Stimulated activated CD8-positive, alpha-beta memory T cell treated with anti-CD3 and anti-CD28 coated beads, Interleukin-4, amount 100 ng/mL, for 4 hours (primary cell): ENCODE measurements around the gene CLCA2.
"Not testable (repeated sequence)": the region's sequence is repeated elsewhere in the genome, so short reads cannot be mapped to it uniquely, and the experiment has no call there.

Source experiments
- DNase-seq, 2 donors: peaks; one replicate each; pipeline ENCODE4 v3.0.0-alpha.2; 2020; ENCODE audit warnings: low read depth in 2 of 2, low spot score in 1 of 2

Gene CLCA2

DNA sequence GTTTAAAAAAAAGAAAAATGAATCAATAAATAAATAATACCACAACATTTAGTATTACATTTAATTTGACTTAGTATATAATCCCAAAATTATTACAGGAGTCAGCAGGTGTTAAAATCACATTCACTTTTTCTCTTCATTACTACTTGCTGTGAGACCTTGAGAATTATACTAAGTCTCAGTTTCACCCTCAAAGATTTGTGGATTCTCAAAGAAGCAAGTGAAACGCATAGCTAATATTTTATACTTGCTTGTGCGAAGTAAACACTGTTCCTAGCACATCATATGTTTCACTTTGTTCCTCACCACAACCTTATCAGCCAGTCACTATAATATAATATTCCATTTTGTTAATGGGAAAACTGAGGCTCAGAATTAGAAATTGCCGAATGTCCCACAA, 48.8 kb downstream of the CLCA2 start:
- no peak for DNase-seq

DNA sequence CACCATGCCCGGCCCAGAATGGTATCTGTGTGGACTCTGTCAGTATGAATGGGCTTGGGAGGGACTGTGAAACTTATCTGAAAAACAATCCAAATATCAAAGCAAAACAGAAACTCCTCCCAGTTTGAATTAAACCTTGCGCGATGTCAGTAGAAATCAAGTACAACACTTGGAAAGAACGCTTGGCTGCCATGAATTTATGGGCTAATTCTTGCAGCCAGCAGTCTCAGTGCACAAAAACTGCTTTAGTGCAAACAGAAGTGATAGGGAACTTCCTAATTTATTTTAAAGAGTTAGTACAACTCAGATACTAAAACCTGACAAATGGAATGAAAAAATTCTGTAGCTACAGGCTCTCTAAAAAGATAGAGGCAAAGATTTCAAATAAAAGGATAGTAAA, 53.3 kb downstream of the CLCA2 start:
- DNase-seq = no peak

- no peak for DNase-seq
These were observed 53.7 kb downstream of the CLCA2 start for GRCh38 chr1:86477682-86478081.

DNA sequence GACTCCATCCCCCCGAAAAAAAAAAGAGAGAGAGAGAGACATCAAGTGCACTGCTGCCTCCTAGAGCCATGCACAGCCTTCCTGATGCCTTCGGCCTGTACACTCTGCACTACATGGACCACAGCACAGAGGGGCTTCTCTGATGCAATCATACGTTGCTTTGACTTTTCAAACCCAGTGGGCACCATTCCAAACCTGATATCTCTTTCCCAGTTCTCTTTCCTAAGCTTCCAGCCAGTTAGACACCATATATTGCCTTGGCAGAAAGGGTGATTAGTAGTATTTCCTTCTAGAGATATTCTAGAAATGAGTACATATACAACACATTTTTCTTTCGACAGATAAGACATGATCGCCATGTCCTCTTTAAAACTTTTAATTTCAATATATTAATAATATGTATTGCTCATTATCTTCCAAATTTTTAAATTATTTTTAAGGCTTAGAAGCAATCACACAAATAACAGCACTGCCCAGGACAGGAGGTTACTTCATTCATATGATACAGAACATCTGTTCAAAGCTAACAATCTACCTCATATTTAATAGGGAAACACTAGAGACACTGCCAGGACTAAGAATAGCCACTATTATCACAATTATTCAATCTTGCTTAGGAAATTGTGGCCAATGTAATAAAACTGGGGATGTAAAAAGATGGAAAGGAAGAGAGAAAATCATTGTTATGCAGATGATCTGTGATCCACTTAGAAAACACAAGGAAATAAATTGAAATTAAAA, 54.6 kb downstream of the CLCA2 start:
- DNase-seq = no peak

- no peak for DNase-seq
These were observed 58.0 kb downstream of the CLCA2 start for GRCh38 chr1:86481966-86482365.

DNA sequence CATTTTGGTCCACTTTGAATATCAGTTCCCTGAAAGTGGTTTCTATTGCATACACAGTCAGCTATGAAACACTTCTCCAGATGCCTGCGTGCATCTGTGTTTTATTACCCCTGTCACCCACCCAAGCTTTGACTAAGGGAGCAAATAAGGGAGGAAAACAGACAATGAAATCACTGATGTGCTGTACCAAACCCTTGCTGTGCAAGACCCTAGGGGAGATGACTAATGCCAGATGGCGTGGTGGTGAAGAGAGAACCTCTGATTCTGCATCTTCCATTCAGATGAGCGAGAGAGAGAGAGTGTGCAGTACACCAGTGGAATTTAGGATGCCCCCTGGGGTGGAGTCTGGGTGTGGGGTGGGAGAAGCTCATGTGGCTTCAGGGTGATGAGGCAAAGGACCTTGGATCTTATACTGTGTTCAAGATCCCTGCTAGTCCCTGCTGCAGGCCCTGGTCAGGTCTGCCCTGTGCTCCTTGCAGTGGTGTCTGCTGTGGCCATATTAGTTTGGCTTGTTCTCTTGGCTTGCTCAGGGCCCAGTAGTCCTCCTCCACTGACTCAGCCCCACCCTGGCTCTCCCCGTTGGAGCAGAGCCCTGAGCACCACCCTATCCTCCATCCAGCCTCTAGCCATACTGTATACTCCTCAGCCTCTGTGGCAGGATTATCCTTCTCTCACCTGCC, 63.3 kb downstream of the CLCA2 start:
- DNase-seq = no peak

DNA sequence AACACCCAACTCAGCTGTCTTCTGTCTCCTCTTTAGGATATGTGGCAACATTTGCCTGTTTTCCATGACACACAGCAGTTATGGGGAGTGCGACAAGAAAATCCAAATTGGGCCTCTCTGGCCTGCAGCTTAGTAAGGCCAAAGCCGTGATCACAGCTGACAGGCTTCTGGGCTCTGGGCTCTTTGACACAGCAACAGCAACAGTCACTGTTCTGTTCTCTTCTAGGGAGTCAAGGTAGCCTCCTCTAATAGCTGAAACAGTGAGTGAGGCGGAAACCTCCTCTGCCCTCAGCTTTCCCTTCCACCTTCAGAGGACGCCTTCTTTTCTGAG, 63.8 kb downstream of the CLCA2 start:
- no peak for DNase-seq

DNA sequence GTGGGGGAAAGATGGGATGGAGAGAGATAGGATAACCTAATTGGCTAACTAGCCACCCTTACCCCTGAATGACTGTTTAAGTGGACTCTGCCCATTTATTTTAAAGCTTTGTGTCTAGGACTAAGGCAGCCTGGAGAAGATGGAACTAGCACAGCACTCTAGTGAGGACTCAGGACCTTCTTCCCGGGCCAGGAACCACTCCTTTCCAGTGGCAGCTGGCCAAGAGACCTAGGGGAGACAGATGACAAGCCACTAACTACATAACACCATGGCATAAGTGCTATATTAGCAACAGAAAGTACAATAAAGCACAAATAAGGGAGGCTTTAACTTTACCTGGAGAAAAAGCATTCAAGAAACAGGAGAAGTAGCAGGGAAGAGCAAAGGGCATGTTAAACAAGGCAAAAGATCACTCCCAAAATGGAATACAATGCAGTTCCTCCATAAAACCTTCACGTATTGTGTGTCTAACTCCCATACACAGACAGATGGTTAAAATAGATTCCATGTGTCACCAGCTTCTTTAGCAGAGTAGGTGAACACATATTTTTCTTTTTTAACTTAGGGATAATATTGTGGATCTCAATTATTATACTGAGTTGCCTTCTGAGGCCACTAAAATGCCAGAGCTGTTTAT, 65.4 kb downstream of the CLCA2 start:
- DNase-seq = no peak

DNA sequence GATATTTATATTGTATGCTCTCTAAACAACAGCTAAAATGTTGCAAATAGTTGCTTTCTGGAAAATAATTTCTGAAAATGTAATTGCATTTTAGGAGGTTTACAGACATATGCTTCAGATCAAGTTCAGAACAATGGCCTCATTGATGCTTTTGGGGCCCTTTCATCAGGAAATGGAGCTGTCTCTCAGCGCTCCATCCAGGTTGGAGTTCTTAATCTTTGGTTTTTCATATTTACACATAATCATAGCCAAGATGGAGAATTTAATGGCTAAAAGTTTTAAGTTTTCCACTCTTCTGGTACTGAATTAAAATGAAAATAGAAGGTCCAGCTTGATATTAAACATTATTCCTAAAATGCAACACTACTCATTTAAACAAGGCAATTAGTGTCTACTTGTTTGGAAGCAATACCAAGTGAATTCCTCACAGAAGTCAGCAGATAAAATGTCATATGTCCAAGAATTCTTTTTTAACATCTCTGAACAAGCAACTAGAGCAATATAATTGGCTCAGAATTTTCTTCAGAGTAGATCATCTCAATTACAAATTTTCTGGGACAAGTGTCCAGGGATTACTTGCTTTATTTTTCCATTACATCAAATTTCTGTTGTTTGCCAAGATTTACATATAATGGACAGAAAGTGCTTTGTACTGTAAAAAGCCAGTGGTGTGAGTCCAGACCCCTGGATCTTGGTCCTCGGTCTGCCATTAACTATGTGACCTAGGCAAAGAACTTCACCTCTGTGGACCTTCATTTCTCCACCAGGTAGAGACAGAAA, 67.4 kb downstream of the CLCA2 start:
- no peak for DNase-seq

DNA sequence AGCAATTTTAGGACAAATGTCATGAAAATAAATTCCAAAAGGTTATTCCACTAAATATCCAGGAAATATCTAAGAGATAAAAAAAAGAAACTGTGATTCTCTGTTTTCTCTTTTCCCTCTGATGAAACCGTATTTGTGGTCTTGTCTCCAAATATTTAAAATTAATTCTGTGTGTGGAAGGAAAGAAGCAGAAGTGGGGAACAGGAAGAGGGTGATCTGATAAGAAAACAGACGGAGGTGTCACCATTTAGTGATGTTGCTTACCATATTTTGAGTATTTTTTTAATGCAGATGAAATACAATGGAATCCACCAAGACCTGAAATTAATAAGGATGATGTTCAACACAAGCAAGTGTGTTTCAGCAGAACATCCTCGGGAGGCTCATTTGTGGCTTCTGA, 74.3 kb downstream of the CLCA2 start:
- DNase-seq = no peak

DNA sequence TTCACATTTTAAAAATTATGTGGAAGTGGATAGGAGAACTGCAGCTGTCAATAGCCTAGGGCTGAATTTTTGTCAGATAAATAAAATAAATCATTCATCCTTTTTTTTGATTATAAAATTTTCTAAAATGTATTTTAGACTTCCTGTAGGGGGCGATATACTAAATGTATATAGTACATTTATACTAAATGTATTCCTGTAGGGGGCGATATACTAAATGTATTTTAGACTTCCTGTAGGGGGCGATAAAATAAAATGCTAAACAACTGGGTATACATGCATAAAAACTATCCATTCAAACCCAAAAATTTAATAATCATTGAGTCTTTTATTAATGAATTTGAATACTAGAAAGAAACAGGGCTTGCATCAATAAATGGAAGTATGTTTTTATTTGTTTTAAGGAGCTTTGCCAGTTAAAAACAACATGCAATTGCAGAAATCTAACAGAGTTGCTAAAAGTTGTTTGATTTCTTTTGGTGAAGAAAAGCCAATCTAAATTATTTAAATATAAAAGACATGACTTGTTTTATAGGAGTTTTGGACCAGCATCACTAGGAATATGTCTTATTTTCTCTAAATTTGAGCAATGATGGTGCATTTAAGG, 76.1 kb downstream of the CLCA2 start:
- no peak for DNase-seq

- DNase-seq = no peak
These were observed 76.7 kb downstream of the CLCA2 start for GRCh38 chr1:86500714-86501113.

DNA sequence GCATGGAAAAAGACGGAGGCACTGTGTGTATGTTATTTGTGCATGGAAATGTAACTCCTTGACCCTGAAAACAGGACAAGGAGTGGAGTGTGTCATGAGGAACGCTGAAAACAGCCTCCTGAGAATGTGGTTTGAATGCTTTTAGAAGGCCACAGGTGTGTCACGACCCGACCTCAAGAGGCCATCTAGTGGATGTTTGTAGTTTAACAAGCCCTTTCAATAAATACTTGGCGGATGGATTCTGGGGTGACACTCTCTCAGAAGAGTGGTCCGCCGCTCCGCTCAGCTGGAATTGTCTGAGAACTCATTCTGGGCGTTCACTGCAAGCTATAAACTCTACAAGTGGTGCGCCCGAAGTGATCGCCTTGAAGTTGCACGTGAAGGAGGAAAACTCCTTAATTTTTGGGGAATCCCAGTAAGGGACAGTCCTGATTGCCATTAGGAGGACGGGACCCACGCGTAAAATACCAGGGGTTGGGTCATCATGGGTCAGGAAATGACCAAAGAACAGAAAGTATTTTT, 78.2 kb downstream of the CLCA2 start:
- not testable (repeated sequence) for DNase-seq

DNA sequence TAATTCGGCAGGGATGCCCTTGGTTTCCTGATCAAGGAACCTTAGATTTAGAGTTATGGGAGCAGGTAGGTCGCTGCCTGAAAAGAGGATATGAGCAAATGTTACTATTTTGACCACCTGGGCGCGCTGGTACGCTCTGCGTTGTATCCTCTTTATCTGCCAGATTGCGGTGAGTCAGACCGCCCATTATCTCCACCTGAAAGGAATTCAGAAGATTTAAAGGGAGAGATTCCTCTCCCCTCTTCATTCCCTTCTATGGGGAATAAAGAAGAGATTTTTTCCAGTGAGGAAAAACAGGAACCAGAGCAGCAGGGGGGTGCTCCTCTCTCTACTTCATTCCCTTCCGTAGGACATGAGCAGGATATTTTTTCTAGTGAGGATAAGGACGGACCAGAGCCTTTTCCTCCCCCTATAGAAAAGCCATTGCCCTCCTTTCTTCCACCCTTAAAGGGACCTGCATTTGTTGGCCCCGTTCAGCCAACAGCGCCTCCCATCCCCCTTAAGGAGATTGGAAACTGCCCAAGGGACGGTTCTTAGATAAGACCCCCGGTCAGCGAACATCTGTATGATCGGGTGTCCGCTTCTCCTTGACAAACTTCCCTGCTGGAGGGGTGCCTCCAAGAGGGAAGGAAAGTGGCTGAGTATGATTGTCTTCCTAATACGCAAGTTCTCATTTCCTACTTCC, 78.9 kb downstream of the CLCA2 start:
- no peak for DNase-seq

- DNase-seq = no peak
These were observed 79.6 kb downstream of the CLCA2 start for GRCh38 chr1:86503406-86504136.

DNA sequence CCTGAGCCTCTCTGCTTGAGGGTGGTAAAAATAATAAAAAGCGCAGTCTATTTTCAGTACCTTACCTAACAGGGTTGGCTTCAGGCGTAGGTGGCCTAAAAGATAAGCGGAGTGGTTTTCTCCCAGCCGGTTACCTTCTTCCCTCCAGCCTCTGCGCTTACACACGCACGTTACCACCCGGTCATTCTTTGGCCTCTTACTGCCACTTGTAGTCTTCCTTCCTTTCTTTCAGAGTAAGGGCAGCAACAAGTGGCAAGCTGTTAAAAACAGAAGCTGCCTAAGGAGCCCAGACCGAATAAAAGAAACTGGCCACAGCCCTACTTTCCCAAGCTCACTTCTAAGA, 80.1 kb downstream of the CLCA2 start:
- DNase-seq = no peak

- no peak for DNase-seq
These were observed 81.1 kb downstream of the CLCA2 start for GRCh38 chr1:86504895-86505563.

- no peak for DNase-seq
These were observed 81.6 kb downstream of the CLCA2 start for GRCh38 chr1:86505564-86505902.
